ENCODE measurements around the gene SLC22A23. TPM values are rescaled to one million over a fixed set of nuclear protein-coding genes. Genes with fewer than 3 reads are reported as not detected.

SLC22A23 gene
- total and polyA plus RNA-seq, 2 experiments from 2014 or later = 2.4 to 7.3 TPM

- no peak for TF ChIP-seq EZH2 (IDR thresholded peaks at IDR 0.05; ENCODE audit: insufficient read depth, poor library complexity, severe bottlenecking)
- TF ChIP-seq EZH2phosphoT487 (IDR thresholded peaks at IDR 0.05; ENCODE audit: insufficient read depth, low read depth) = no peak
- Histone ChIP-seq H3K9me3 (ENCODE audit: low read depth) (no peaks in the 10 kb centered on the region), H3K79me2 (ENCODE audit: insufficient read depth) (no peaks in the 10 kb centered on the region; the same call in none of the 2 replicates), H3K9ac (no peak overlapping the region), H3K27me3 (replicated peaks; ENCODE audit: insufficient read depth) (no peaks in the 10 kb centered on the region), H3K4me3 (no peak overlapping the region), H3F3A (ENCODE audit: insufficient read depth) (peaks cover 4% of the 10 kb centered on the region), H3K9me2 (ENCODE audit: insufficient read depth) (no peaks in the 10 kb centered on the region), H3K4me2 (ENCODE audit: unreplicated experiment) (no peak overlapping the region), H3K4me1 (ENCODE audit: insufficient read depth) (peaks cover 19% of the 10 kb centered on the region), H3K36me3 (ENCODE audit: low read depth) (no peaks in the 10 kb centered on the region), H2AFZ (no peak overlapping the region), H4K20me1 (ENCODE audit: insufficient read depth) (no peaks in the 10 kb centered on the region), H3K27ac (no peak overlapping the region)
- 83 to 87% methylated on average over 8 of the region's 8 CpGs for WGBS, 2 experiments (ENCODE audit: low coverage in 1 of 2, low lambda C conversion rate in 2 of 2, missing lambda C conversion rate in 2 of 2)
- in situ Hi-C loops (cut with MboI) = no loop called here
- no peak for DNase-seq
These were observed 122.3 kb downstream of the SLC22A23 start for GRCh38 chr6:3334555-3334954.

- no peaks in the 10 kb centered on the region for H3F3A ChIP-seq (ENCODE audit: insufficient read depth)
- H3K27ac ChIP-seq = no peak overlapping the region
- no peak overlapping the region for H3K4me3 ChIP-seq
- H3K4me1 ChIP-seq (ENCODE audit: insufficient read depth) = peaks cover 6% of the 10 kb centered on the region; the same call in 1 of the 2 replicates
- no peaks in the 10 kb centered on the region for H3K9me2 ChIP-seq (ENCODE audit: insufficient read depth)
- DNase-seq = no peak
- H3K9ac ChIP-seq = no peak overlapping the region
- WGBS, 2 experiments (ENCODE audit: low coverage in 1 of 2, low lambda C conversion rate in 2 of 2, missing lambda C conversion rate in 2 of 2) = 90 to 92% methylated on average over 4 to 6 of the region's 6 CpGs
- no peaks in the 10 kb centered on the region for H3K9me3 ChIP-seq (ENCODE audit: low read depth)
- no peaks in the 10 kb centered on the region; the same call in none of the 2 replicates for H3K79me2 ChIP-seq (ENCODE audit: insufficient read depth)
- no peak overlapping the region for H3K4me2 ChIP-seq (ENCODE audit: unreplicated experiment)
- H3K27me3 ChIP-seq (replicated peaks; ENCODE audit: insufficient read depth) = no peaks in the 10 kb centered on the region
- in situ Hi-C loops (cut with MboI) = no loop called here
- H2AFZ ChIP-seq = no peak overlapping the region
- H3K36me3 ChIP-seq (ENCODE audit: low read depth) = no peaks in the 10 kb centered on the region
- no peaks in the 10 kb centered on the region for H4K20me1 ChIP-seq (ENCODE audit: insufficient read depth)
- TF ChIP-seq EZH2phosphoT487 (IDR thresholded peaks at IDR 0.05; ENCODE audit: insufficient read depth, low read depth) (no peak), EZH2 (IDR thresholded peaks at IDR 0.05; ENCODE audit: insufficient read depth, poor library complexity, severe bottlenecking) (no peak)
These were observed 123.6 kb downstream of the SLC22A23 start for GRCh38 chr6:3333263-3333662.

GRCh38 chr6:3331971-3332370, 124.9 kb downstream of the SLC22A23 start:
- H3K9ac ChIP-seq = no peak overlapping the region

GRCh38 chr6:3331494-3331893, 125.4 kb downstream of the SLC22A23 start:
- no peaks in the 10 kb centered on the region for H3F3A ChIP-seq (ENCODE audit: insufficient read depth)
- peak overlapping the region; percentile 26; the same call in 1 of the 2 replicates for H2AFZ ChIP-seq
- no peak overlapping the region for H3K9ac ChIP-seq
- H3K36me3 ChIP-seq (ENCODE audit: low read depth) = no peaks in the 10 kb centered on the region
- no peak for DNase-seq
- TF ChIP-seq EZH2 (IDR thresholded peaks at IDR 0.05; ENCODE audit: insufficient read depth, poor library complexity, severe bottlenecking) = no peak
- no peak for TF ChIP-seq EZH2phosphoT487 (IDR thresholded peaks at IDR 0.05; ENCODE audit: insufficient read depth, low read depth)
- no peak overlapping the region for H3K4me3 ChIP-seq
- no peaks in the 10 kb centered on the region; the same call in none of the 2 replicates for H3K79me2 ChIP-seq (ENCODE audit: insufficient read depth)
- H3K4me2 ChIP-seq (ENCODE audit: unreplicated experiment) = no peak overlapping the region
- in situ Hi-C loops (cut with MboI) = no loop called here
- H3K4me1 ChIP-seq (ENCODE audit: insufficient read depth) = no peaks in the 10 kb centered on the region
- 44 to 52% methylated on average over 2 of the region's 2 CpGs for WGBS, 2 experiments (ENCODE audit: low coverage in 1 of 2, low lambda C conversion rate in 2 of 2, missing lambda C conversion rate in 2 of 2)
- H4K20me1 ChIP-seq (ENCODE audit: insufficient read depth) = no peaks in the 10 kb centered on the region
- H3K9me2 ChIP-seq (ENCODE audit: insufficient read depth) = no peaks in the 10 kb centered on the region
- no peak overlapping the region for H3K27ac ChIP-seq
- no peaks in the 10 kb centered on the region for H3K9me3 ChIP-seq (ENCODE audit: low read depth)
- no peaks in the 10 kb centered on the region for H3K27me3 ChIP-seq (replicated peaks; ENCODE audit: insufficient read depth)

More at GRCh38 chr6:3331971-3332370, 124.9 kb downstream of the SLC22A23 start:
- TF ChIP-seq EZH2phosphoT487 (IDR thresholded peaks at IDR 0.05; ENCODE audit: insufficient read depth, low read depth) = no peak
- no peak for TF ChIP-seq EZH2 (IDR thresholded peaks at IDR 0.05; ENCODE audit: insufficient read depth, poor library complexity, severe bottlenecking)
- Histone ChIP-seq H3K36me3 (ENCODE audit: low read depth) (no peaks in the 10 kb centered on the region), H3K4me3 (no peak overlapping the region), H3K9me3 (ENCODE audit: low read depth) (no peaks in the 10 kb centered on the region), H3K27me3 (replicated peaks; ENCODE audit: insufficient read depth) (no peaks in the 10 kb centered on the region), H3K4me2 (ENCODE audit: unreplicated experiment) (no peak overlapping the region), H3K27ac (no peak overlapping the region), H4K20me1 (ENCODE audit: insufficient read depth) (no peaks in the 10 kb centered on the region), H2AFZ (peak overlapping the region; percentile 26; the same call in 1 of the 2 replicates), H3K9me2 (ENCODE audit: insufficient read depth) (no peaks in the 10 kb centered on the region), H3K79me2 (ENCODE audit: insufficient read depth) (no peaks in the 10 kb centered on the region; the same call in none of the 2 replicates), H3K4me1 (ENCODE audit: insufficient read depth) (no peaks in the 10 kb centered on the region), H3F3A (ENCODE audit: insufficient read depth) (no peaks in the 10 kb centered on the region)
- no peak for DNase-seq
- WGBS, 2 experiments (ENCODE audit: low coverage in 1 of 2, low lambda C conversion rate in 2 of 2, missing lambda C conversion rate in 2 of 2) = 37 to 45% methylated on average over 7 of the region's 7 CpGs
- in situ Hi-C loops (cut with MboI) = no loop called here
